ENCODE measurements around the gene EVA1C. TPM values are rescaled to one million over a fixed set of nuclear protein-coding genes. Genes with fewer than 3 reads are reported as not detected.
A peak's percentile ranks its signal among the peaks of the same experiment; 100 is the strongest.

The EVA1C gene
- total and polyA plus RNA-seq, 9 of the 15 experiments (the other 6 are each of a cell fraction or from before 2014, with no cell fraction given): 0.22 TPM; not detected in 8

DNA sequence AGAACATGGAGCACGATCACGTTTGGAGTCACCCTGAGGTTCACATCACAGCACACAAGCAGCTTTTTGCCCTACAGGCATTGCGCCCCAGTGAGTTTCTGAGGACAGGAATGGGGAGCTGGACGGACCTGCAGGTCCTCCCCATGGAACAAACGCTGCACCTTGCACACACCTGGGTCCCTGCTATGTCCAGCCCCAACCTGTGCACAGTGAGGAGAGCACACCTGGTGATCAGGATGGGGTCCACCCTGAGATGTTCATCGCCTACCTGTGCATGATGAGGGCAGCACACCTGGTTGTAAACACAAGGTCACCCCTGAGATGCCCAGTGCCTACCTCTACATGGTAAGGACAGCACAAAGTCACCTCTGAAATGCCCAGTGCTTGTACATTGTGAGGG, 126.9 kb downstream of the EVA1C start:
- peak; percentile 51 for ATAC-seq
- Histone ChIP-seq H3K4me2 (ENCODE audit: insufficient read depth, low read length) (no peak overlapping the region; the same call in 1 of the 2 replicates), H3K27me3 (ENCODE audit: control insufficient read depth in 2 of 2, insufficient read depth in 2 of 2, low read length in 2 of 2) (no peaks in the 10 kb centered on the region; a peak in 1 of 5 replicates), H3K27ac (ENCODE audit: extremely low read depth, low read depth, low read length) (no peak overlapping the region), H3K9me1 (ENCODE audit: control insufficient read depth, insufficient read depth, low read length) (no peaks in the 10 kb centered on the region), H4K20me1 (replicated peaks; ENCODE audit: control insufficient read depth, insufficient read depth, low read length) (no peaks in the 10 kb centered on the region), H3K4me1 (replicated peaks in 1 of 2; ENCODE audit: control insufficient read depth in 2 of 2, insufficient read depth in 2 of 2, low read length in 2 of 2) (peaks cover 0 to 2% of the 10 kb centered on the region in 2 experiments; a peak in 3 of 5 replicates), H3K9ac (ENCODE audit: insufficient read depth in 1 of 2, low read depth in 2 of 2, low read length in 2 of 2) (no peak overlapping the region), H3K36me3 (ENCODE audit: control insufficient read depth, insufficient read depth, low read length) (no peaks in the 10 kb centered on the region), H3K4me3 (no peak overlapping the region), H2AFZ (ENCODE audit: low read depth, low read length) (peak overlapping the region; percentile 2; the same call in 1 of the 2 replicates), H3K9me3 (replicated peaks; ENCODE audit: control insufficient read depth, insufficient read depth, low read depth, low read length) (no peaks in the 10 kb centered on the region), H3K79me2 (ENCODE audit: control insufficient read depth, insufficient read depth, low read length) (no peaks in the 10 kb centered on the region)
- whole genome bisulfite sequencing (ENCODE audit: insufficient coverage, low coverage, missing lambda C conversion rate): 23% methylated on average over 6 of the region's 6 CpGs
- no TSS peak for BruUV-seq (replicated peaks)
- in situ Hi-C loops (cut with MboI) (no loop called here), intact Hi-C loops (cut with micrococcal nuclease) (no loop called here)
- CTCF ChIA-PET (ENCODE audit: low intra/inter-chr PET ratio): no interaction called here
- no peak for DNase-seq (ENCODE audit: extremely low read depth in 1 of 4, low spot score in 3 of 4)
- FAIRE-seq: no peak
- POLR2A ChIA-PET: interaction anchor here (0.5 to 2.2 kb wide), 8 partner anchors 8 to 463 kb away, joined by 3 to 9 read pairs (median 3); no protein-coding TSS in a partner anchor
- TF ChIP-seq ZNF3 (CRISPR knock-in tag; IDR thresholded peaks at IDR 0.05) (no peak), PCBP1 (IDR thresholded peaks at IDR 0.05; ENCODE audit: low read depth, low read length, poor library complexity, severe bottlenecking) (no peak), RBBP5 (IDR thresholded peaks at IDR 0.05; ENCODE audit: borderline replicate concordance, insufficient read depth, low read length, poor library complexity, severe bottlenecking) (no peak), KLF1 (tag; IDR thresholded peaks at IDR 0.05) (no peak), ARNT (IDR thresholded peaks at IDR 0.05) (no peak)
- TF ChIP-seq, protein P1, sequence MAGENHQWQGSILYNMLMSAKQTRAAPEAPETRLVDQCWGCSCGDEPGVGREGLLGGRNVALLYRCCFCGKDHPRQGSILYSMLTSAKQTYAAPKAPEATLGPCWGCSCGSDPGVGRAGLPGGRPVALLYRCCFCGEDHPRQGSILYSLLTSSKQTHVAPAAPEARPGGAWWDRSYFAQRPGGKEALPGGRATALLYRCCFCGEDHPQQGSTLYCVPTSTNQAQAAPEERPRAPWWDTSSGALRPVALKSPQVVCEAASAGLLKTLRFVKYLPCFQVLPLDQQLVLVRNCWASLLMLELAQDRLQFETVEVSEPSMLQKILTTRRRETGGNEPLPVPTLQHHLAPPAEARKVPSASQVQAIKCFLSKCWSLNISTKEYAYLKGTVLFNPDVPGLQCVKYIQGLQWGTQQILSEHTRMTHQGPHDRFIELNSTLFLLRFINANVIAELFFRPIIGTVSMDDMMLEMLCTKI (IDR thresholded peaks at IDR 0.05; ENCODE audit: partially characterized antibody): no peak
- TF ChIP-seq, protein P2, sequence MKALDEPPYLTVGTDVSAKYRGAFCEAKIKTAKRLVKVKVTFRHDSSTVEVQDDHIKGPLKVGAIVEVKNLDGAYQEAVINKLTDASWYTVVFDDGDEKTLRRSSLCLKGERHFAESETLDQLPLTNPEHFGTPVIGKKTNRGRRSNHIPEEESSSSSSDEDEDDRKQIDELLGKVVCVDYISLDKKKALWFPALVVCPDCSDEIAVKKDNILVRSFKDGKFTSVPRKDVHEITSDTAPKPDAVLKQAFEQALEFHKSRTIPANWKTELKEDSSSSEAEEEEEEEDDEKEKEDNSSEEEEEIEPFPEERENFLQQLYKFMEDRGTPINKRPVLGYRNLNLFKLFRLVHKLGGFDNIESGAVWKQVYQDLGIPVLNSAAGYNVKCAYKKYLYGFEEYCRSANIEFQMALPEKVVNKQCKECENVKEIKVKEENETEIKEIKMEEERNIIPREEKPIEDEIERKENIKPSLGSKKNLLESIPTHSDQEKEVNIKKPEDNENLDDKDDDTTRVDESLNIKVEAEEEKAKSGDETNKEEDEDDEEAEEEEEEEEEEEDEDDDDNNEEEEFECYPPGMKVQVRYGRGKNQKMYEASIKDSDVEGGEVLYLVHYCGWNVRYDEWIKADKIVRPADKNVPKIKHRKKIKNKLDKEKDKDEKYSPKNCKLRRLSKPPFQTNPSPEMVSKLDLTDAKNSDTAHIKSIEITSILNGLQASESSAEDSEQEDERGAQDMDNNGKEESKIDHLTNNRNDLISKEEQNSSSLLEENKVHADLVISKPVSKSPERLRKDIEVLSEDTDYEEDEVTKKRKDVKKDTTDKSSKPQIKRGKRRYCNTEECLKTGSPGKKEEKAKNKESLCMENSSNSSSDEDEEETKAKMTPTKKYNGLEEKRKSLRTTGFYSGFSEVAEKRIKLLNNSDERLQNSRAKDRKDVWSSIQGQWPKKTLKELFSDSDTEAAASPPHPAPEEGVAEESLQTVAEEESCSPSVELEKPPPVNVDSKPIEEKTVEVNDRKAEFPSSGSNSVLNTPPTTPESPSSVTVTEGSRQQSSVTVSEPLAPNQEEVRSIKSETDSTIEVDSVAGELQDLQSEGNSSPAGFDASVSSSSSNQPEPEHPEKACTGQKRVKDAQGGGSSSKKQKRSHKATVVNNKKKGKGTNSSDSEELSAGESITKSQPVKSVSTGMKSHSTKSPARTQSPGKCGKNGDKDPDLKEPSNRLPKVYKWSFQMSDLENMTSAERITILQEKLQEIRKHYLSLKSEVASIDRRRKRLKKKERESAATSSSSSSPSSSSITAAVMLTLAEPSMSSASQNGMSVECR (CRISPR knock-in tag; IDR thresholded peaks at IDR 0.05): no peak
